CD14-positive monocyte (primary cell): ENCODE results near the gene PSPN. TPM values are rescaled to one million over a fixed set of nuclear protein-coding genes. Genes with fewer than 3 reads are reported as not detected.

Source experiments
- DNase-seq, 3 donors: peaks; one replicate each; pipeline ENCODE4 v3.0.0-alpha.2; 2011 to 2022
- H2AFZ ChIP-seq: 2 replicates; pipeline ENCODE4 v1.6.0; 2012; ENCODE audit warnings: mild to moderate bottlenecking, low read depth, low read length, inconsistent platforms; ENCODE audit not compliant: insufficient read depth, poor library complexity, severe bottlenecking
- H3K27ac ChIP-seq, 2 donors: 1 replicate in 1 of 2; 2 replicates in 1 of 2; pipeline ENCODE4 v1.5.1; 2012 to 2013; ENCODE audit warnings: low read length in 2 of 2, control low read depth in 1 of 2, inconsistent platforms in 1 of 2, low read depth in 1 of 2, mild to moderate bottlenecking in 1 of 2
- H3K27me3 ChIP-seq, 2 donors: one replicate each; pipeline versions ENCODE4 v1.6.0 to v1.6.1; 2011 to 2013; ENCODE audit warnings: low read length in 2 of 2; ENCODE audit not compliant: control insufficient read depth in 2 of 2, insufficient read depth in 2 of 2
- H3K36me3 ChIP-seq, 2 donors: replicated peaks in 1 of 2; 1 replicate in 1 of 2; 2 replicates in 1 of 2; pipeline versions ENCODE4 v1.5.1 to v1.6.1; 2012 to 2013; ENCODE audit warnings: low read length in 2 of 2, control low read depth in 1 of 2, inconsistent platforms in 1 of 2, mild to moderate bottlenecking in 1 of 2; ENCODE audit not compliant: insufficient read depth in 2 of 2, control insufficient read depth in 1 of 2
- H3K4me1 ChIP-seq, 2 donors: 1 replicate in 1 of 2; 2 replicates in 1 of 2; pipeline versions ENCODE4 v1.5.1 to v1.6.1; 2012 to 2013; ENCODE audit warnings: low read length in 2 of 2, control low read depth in 1 of 2, inconsistent platforms in 1 of 2, mild to moderate bottlenecking in 1 of 2, moderate library complexity in 1 of 2; ENCODE audit not compliant: insufficient read depth in 2 of 2, control insufficient read depth in 1 of 2
- H3K4me2 ChIP-seq: replicated peaks from 2 replicates; pipeline ENCODE3; 2012; ENCODE audit warnings: low read length, moderate library complexity, mild to moderate bottlenecking; ENCODE audit not compliant: poor library complexity, severe bottlenecking; ENCODE audit errors: extremely low read depth
- H3K4me3 ChIP-seq, 3 experiments: fragments of 200-600 bp in 1 of 3; sonication (generic) in 1 of 3; replicated peaks in 1 of 3; 1 replicate in 2 of 3; 2 replicates in 1 of 3; pipeline ENCODE4 v1.5.1; 2011 to 2013; ENCODE audit warnings: low read length in 3 of 3, mild to moderate bottlenecking in 3 of 3, control low read depth in 2 of 3, low read depth in 2 of 3, inconsistent platforms in 1 of 3, moderate library complexity in 1 of 3
- H3K79me2 ChIP-seq: 2 replicates; pipeline ENCODE4 v1.6.0; 2012; ENCODE audit warnings: mild to moderate bottlenecking, control low read depth, inconsistent platforms, low read length, moderate library complexity; ENCODE audit not compliant: insufficient read depth
- H3K9ac ChIP-seq: 2 replicates; pipeline ENCODE4 v1.6.0; 2017; ENCODE audit warnings: low read length, mild to moderate bottlenecking; ENCODE audit not compliant: insufficient read depth, poor library complexity, severe bottlenecking
- H3K9me3 ChIP-seq, 2 donors: replicated peaks in 1 of 2; 1 replicate in 1 of 2; 2 replicates in 1 of 2; pipeline versions ENCODE4 v1.5.1 to v1.6.1; 2012 to 2013; ENCODE audit warnings: low read length in 2 of 2, control low read depth in 1 of 2; ENCODE audit not compliant: control insufficient read depth in 1 of 2, insufficient read depth in 1 of 2
- H4K20me1 ChIP-seq: 2 replicates; pipeline ENCODE4 v1.6.0; 2012; ENCODE audit warnings: mild to moderate bottlenecking, low read length, control low read depth, moderate library complexity; ENCODE audit not compliant: insufficient read depth
- H3K27ac Mint-ChIP-seq, 7 donors: one replicate each; pipeline ENCODE4 v1.8.0; 2020; ENCODE audit warnings: mild to moderate bottlenecking in 7 of 7, mixed read lengths in 7 of 7, moderate library complexity in 6 of 7, inconsistent platforms in 2 of 7
- H3K27me3 Mint-ChIP-seq, 3 donors: one replicate each; pipeline ENCODE4 v1.8.0; 2021 to 2022; ENCODE audit warnings: low read depth in 3 of 3, mild to moderate bottlenecking in 3 of 3, mixed read lengths in 3 of 3, moderate library complexity in 3 of 3, inconsistent platforms in 1 of 3
- H3K36me3 Mint-ChIP-seq, 2 donors: one replicate each; pipeline ENCODE4 v1.8.0; 2020; ENCODE audit warnings: mixed read lengths in 2 of 2, inconsistent platforms in 1 of 2, mild to moderate bottlenecking in 1 of 2
- H3K4me1 Mint-ChIP-seq: one replicate; pipeline ENCODE4 v1.8.0; 2020; ENCODE audit warnings: mild to moderate bottlenecking, mixed read lengths
- H3K4me3 Mint-ChIP-seq, 2 donors: one replicate each; pipeline ENCODE4 v1.8.0; 2020; ENCODE audit warnings: mild to moderate bottlenecking in 2 of 2, mixed read lengths in 2 of 2, moderate library complexity in 1 of 2
- H3K9me3 Mint-ChIP-seq, 7 donors: one replicate each; pipeline ENCODE4 v1.8.0; 2020 to 2022; ENCODE audit warnings: mixed read lengths in 7 of 7, mild to moderate bottlenecking in 6 of 7, moderate library complexity in 6 of 7, inconsistent platforms in 2 of 7
- CTCF ChIP-seq: fragments of 200-600 bp; IDR thresholded peaks from one replicate; pipeline ENCODE4 v1.8.0; 2022; ENCODE audit warnings: antibody characterized with exemption, mild to moderate bottlenecking
- WGBS: methylation state at CpG from one replicate; pipeline ENCODE4 v1.1.5; 2013; ENCODE audit warnings: missing lambda C conversion rate; ENCODE audit not compliant: insufficient coverage; 5-methylcytosine and 5-hydroxymethylcytosine counted together
- intact Hi-C, 2 donors: fragments of 100-400 bp; cut with micrococcal nuclease; formaldehyde crosslinking; loops; one replicate each; pipeline versions ENCODE4 v1.15.0 to v1.15.1; 2023
- polyA plus RNA-seq, 3 donors: library from polyadenylated mRNA; depleted of rRNA in 1 of 3; unstranded in 2 of 3; stranded (reverse) in 1 of 3; fragments of 300-500 nt in 2 of 3; fragments of >200 nt in 1 of 3; fragmentation: Illumina TruSeq in 2 of 3; gene quantifications; 1 replicate in 2 of 3; 2 replicates in 1 of 3; pipeline ENCODE4 v1.2.3, GENCODE V29; 2012 to 2021

Gene PSPN
- polyA plus RNA-seq, 3 donors, result 0.10 to 0.19 (median 0.13) TPM

GRCh38 chr19:6412447-6413091 lies 36.8 kb upstream of the PSPN start:
- intact Hi-C loops, result no loop called here
- WGBS, result 71% methylated on average over 8 of the region's 15 CpGs
- Mint-ChIP-seq H3K36me3 (peaks cover 39 to 45% of the 10 kb centered on the region in 2 donors), H3K27me3 (peaks cover 0 to 2% (median 1%) of the 10 kb centered on the region in 3 donors), H3K9me3 (peaks cover 0 to 3% (median 0%) of the 10 kb centered on the region in 7 donors), H3K27ac (no peak overlapping the region), H3K4me3 (no peak overlapping the region), H3K4me1 (no peaks in the 10 kb centered on the region)
- Histone ChIP-seq H3K4me1 (no peaks in the 10 kb centered on the region), H3K9ac (no peak overlapping the region), H3K79me2 (no peaks in the 10 kb centered on the region), H3K36me3 (peaks cover 37 to 41% of the 10 kb centered on the region in 2 donors), H3K27me3 (no peaks in the 10 kb centered on the region), H3K4me3 (no peak overlapping the region), H3K27ac (no peak overlapping the region), H3K4me2 (no peak overlapping the region), H3K9me3 (no peaks in the 10 kb centered on the region), H2AFZ (no peak overlapping the region), H4K20me1 (peaks cover 4% of the 10 kb centered on the region)
- peak; percentile 64 for TF ChIP-seq CTCF
- DNase-seq, result no peak

- H3K27me3 ChIP-seq, result no peaks in the 10 kb centered on the region
- Mint-ChIP-seq H3K27me3 (peaks cover 0 to 2% (median 1%) of the 10 kb centered on the region in 3 donors), H3K36me3 (peaks cover 34 to 40% of the 10 kb centered on the region in 2 donors), H3K4me1 (no peaks in the 10 kb centered on the region), H3K9me3 (peaks cover 0 to 3% (median 0%) of the 10 kb centered on the region in 7 donors), H3K27ac (no peak overlapping the region), H3K4me3 (no peak overlapping the region)
- H4K20me1 ChIP-seq, result no peaks in the 10 kb centered on the region
- intact Hi-C loops, result no loop called here
- no peak for DNase-seq
- no peak overlapping the region for H3K27ac ChIP-seq
- TF ChIP-seq CTCF, result no peak
- H3K36me3 ChIP-seq, result peaks cover 32 to 36% of the 10 kb centered on the region in 2 donors
- no peaks in the 10 kb centered on the region for H3K79me2 ChIP-seq
- H2AFZ ChIP-seq, result no peak overlapping the region
- no peak overlapping the region for H3K4me2 ChIP-seq
- no peaks in the 10 kb centered on the region for H3K9me3 ChIP-seq
- H3K9ac ChIP-seq, result no peak overlapping the region
- 90% methylated on average over 12 of the region's 12 CpGs for WGBS
- no peaks in the 10 kb centered on the region for H3K4me1 ChIP-seq
- H3K4me3 ChIP-seq, result no peak overlapping the region
Measured at GRCh38 chr19:6412061-6412446, 36.3 kb upstream of the PSPN start.
